Stimulated activated CD4-positive, alpha-beta T cell treated with anti-CD3 and anti-CD28 coated beads, Interleukin-12 subunit alpha, Interleukin-12 subunit beta, amount 100 ng/mL, for 24 hours (primary cell): ENCODE data around the gene SLC15A4.
"Not testable (repeated sequence)": the region's sequence is repeated elsewhere in the genome, so short reads cannot be mapped to it uniquely, and the experiment has no call there.

Experiments used
- DNase-seq, 2 experiments: peaks; one replicate each; pipeline ENCODE4 v3.0.0-alpha.2; 2020; ENCODE audit warnings: low read depth in 2 of 2

Gene SLC15A4

DNA sequence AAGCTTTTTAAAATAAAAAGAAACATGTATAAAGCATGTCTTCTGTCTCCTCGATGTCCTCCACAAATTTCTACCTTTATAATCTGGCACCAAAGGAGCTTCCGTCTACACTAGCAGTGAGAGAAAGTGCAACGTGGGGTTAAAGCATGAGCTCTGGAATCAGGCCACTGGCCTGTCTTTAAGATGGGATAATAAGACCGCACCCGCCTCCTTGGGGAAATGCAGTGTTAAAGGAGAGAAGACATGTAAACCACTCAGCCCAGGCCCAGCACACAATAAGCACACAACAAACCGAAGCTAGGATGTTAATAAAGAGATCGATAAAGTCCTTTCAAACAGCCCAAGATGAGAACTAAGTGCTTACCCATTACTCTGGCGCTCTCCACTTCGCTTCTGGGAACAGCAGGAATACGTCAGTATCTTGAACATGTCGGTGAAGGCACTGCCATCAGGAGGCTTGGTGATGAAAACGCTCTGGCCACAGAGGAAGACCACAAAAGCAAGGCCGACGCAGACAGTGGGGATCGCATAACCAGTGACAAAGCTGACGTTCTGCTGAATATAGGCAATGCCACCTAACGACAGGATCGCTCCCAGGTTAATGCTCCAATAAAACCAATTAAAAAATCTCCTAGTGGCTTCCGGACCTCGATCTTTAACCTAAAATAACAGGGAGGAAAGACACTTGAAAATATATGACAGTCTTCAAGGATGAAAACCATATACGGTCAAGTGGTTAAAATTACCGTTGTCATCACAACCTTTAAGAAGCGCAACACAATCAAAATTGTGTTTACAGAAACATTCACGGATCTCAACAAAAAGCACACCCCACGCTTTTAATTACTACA is 9.1 kb downstream of the SLC15A4 start:
- no peak for DNase-seq

DNA sequence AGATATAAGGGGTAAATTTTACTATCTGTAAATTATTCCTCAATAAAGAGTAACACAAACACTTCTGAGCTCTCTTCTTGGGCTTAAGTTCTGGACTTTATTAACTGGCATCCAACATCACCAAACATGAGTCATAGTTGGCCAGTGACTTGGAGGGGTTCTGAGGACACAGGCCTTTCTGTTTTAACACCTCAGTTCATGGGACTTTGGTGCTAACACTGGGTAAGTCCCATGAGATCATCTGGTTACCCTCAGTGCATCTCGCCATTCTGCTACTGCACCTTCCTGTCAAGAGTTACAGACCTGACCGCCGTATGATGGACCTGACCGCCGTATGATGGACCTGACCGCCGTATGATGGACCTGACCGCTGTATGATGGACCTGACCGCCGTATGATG is 9.9 kb downstream of the SLC15A4 start:
- no peak for DNase-seq

DNA sequence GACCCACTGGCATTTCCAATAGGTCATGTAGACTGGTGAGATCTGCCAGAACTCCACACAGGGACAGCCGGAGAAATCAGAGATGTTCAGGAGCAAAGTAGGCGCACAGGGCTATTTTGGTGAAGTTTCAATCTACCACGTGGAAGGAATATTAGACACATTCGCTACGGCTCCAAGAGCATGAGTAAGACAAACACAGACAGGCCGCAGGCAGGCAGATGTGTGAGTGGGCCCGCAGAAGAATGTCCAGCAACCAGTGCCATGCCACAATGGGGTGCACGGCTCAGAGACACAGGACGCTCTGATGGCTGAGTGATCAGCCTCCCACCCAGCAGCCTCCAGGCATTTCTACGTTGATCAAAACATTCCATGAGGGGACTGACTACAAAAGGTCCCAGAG is 10.4 kb downstream of the SLC15A4 start:
- DNase-seq: no peak

DNA sequence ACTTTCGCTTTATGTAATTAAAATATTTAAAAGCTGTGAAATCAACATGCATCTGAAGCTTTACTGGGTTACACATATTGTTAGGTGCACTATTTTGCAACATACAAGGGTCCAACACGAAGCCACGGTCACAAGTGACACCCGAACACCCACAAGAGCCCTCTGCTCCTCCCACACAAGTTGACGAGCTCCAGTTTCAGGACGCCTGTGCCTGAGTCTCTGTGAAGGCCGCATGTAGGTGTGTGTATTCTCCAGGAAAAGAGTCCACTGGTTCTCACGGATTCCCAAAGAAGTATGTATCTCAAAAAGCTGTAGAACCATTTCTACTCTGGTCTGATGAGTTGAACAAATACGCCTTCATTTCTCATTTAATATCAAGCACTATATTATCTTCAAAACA is 12.0 kb downstream of the SLC15A4 start:
- DNase-seq: no peak

DNA sequence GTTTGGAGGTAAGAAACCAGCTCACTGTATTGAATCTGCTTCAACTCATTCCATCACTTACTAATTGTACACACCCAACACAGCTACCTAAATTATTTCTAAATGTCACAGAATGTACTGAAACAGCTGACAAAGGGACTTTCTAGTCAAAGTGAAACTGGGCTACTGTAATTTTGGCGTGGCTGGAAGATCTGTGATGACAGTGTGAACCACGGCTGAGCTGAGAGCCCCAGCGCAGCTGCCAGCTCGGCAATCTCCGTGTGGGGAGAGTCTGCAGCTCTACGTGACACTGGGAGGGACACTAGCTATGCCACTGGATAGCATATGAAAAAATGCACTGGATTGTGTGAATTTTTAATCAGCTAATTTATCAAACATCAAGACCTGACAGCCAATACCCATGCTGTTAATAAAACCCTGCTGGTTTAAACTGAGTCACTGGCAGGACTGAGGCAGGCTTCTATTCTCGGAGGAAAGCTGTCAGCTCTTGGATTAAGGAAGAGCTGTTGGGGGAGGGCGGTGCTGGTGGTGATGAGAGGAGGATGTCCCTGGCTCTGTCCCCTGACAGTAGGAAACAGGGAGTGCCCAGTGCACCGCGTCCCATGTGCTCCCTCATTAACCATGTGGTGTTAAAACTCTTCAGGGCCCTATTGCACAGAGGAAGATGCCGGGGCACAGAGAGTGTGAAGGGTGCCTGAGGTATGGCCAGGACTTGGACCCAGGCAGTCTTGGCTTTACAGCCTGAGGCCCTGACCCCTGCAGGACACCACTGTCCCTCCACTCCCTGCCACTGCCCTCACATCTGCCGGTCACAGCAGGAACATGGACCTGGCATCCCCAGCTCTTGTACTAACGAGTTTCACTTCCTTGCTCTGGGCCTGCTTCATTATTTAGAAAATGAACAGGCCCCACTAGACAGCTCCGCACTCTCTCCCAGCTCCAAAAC is 13.3 kb downstream of the SLC15A4 start:
- DNase-seq: no peak

DNA sequence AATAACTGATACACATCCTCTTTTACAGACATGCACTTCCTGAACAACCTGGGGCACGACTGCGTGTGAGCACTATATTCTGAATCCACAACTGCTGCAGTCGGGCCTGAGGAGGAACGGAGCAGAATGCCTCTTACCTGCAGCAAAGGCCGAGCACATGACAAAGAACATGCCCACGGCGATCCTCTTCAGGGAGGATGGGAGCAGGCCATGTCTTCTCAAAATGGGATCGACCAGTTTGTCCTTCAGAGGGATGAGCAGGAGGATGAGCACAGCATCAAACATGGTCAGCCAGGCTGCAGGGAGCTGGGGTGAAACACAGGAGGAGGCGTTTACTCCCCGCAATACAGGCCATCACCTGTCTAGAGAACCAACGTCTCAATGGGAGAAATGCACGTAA is 15.1 kb downstream of the SLC15A4 start:
- DNase-seq: no peak

DNA sequence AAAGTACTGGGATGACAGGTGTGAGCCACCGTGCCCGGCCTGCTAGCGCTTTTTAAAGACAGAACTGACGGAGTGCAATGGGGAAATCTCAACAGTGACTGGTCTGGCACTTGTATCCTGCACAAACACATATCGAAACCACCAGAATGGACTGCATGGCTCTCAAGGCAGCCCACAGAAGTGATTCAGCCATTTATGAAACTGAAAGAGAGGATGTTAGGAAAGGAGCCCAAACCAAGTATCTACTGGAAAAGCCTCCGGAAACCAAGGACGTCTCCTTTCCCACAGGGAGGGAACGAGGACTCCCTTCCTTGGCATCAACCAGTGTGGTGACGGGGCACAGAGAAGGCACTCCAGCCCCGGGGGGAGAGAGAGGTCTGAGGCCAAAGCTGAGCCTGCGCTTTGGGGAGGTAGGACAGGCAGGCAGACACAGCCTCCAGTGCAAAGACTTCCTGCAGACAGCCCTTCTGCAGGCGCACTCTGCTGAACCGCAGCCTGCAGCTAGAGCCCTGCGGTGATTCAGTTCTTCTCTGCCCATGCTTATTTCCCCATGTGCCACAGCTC is 16.5 kb downstream of the SLC15A4 start:
- DNase-seq: no peak

DNA sequence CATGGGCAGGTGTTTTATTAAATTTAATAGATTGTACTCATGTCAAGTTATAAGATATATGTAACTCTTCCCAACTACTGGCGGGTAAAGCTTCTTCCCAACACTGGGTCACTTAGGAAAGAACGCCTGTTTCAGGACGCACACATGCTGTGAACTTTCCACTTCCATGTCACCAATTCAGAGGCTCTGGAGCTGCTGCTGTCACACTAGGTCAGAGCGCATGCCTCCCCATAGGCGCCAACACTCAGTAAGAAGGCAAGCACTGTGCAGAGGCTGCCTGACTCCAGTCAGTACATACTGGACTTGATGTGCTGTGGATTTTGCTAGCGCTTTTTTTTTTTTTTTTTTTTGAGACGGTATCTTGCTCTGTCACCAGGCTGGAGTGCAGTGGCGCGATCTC is 17.2 kb downstream of the SLC15A4 start:
- DNase-seq: no peak

DNA sequence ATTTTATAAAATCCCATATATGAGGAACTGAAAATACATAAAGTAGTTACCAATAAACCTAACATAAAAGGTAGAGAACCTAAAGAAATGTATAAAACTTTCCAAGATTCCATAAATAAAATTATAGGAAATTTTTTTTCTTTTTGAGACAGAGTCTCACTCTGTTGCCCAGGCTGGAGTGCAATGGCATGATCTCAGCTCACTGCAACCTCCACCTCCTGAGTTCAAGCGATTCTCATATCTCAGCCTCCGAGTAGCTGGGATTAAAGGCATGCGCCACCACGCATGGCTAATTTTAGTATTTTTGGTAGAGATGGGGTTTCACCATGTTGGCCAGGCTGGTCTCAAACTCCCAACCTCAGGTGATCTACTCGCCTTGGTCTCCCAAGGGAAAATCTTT is 18.4 kb downstream of the SLC15A4 start:
- not testable (repeated sequence) for DNase-seq

DNA sequence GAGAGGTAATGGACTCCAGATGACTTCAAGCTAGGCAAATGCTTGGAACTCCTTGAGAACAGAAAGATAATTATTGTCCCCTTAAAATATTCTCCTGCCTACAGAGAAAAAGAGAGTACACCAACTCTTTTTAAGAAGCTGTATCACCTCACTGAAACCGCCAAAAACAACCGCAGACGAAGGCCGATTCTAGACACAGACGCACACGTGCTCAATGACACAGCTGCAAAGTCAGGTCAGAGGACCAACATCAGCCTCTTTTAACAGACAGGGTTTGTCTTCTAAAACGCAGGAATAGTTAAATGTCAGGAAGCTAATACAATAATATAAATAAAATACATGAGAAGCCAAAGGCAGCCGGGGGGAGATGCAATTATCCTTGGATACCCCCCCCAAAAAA is 19.0 kb downstream of the SLC15A4 start:
- no peak for DNase-seq

DNA sequence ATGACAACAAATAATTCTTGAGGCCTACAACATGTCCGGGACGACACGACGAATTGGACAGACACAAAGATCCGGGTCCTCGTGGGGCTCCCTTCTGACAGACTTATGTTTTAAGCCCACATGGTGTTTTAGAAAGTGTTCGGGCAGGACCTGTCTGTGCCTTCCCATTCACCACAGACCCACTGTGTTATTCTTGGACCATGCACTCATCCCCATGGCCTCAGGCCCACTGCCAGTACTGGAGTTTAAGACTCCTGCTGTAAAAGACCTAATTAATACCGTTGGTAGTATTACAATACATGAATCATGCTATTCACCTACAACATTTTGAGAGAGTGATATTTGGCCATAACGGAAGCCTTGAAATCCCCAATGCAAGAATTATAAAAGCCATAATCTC is 20.0 kb downstream of the SLC15A4 start:
- DNase-seq: no peak

DNA sequence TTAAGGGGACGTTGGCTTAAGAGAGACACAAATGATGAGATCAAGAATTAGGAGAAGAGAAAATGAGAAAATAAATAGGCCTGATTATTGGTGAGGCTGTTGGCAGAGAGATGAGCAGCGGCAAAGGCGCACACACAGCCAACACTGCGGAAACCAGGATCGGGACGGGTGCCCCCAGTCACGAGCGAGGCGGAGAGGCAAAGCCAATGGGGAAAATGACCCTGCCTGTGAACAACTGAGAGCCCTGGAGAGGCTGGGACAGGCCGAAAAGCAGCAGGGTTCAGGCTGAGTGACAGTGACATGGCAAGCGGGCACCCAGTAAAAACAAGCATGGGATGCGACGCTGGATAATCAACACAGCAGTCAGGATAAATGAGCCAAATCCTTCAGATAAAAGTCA is 21.0 kb downstream of the SLC15A4 start:
- no peak for DNase-seq

DNA sequence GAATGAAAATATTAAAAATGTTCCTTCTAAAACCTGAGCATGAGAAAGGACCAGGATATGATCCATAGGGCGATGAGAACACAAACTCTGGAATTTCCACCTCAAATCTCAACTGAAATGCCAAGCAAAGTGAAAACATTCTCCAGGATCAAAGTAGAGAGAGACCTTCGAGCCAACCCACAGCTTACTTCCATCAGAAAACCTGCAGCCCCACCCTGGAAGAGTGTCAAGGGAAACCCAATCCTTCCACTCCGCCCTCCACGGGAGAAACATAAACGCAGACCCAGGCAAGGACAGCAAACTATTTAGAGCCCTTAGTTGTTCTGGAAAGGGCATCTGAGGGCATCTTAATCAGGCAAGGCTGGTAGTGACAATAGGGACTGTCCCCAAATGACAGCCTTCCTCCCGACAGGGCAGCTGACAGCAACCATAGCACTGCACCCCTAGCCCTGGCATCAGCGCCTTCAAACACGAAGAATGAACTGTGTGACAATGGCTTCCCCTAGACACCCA is 21.8 kb downstream of the SLC15A4 start:
- no peak for DNase-seq

DNA sequence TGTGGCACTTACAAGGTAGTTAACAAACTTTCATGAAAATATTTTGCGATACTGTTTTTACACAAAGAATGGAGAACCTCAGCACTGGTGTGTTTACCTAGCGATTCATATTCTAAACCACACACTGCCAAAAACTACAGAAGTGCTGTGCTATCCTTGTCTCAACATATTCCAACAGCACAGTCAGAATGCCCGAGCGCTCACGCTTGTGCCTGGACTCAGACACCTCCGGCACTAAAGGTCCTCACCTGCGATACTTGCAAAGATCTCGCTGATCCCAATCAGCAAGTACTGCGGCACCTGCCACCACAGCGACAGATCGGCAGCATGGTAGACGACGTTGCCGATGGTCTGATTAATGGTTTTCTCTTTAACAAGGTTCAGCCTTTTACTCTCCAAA is 23.2 kb downstream of the SLC15A4 start:
- DNase-seq: no peak

DNA sequence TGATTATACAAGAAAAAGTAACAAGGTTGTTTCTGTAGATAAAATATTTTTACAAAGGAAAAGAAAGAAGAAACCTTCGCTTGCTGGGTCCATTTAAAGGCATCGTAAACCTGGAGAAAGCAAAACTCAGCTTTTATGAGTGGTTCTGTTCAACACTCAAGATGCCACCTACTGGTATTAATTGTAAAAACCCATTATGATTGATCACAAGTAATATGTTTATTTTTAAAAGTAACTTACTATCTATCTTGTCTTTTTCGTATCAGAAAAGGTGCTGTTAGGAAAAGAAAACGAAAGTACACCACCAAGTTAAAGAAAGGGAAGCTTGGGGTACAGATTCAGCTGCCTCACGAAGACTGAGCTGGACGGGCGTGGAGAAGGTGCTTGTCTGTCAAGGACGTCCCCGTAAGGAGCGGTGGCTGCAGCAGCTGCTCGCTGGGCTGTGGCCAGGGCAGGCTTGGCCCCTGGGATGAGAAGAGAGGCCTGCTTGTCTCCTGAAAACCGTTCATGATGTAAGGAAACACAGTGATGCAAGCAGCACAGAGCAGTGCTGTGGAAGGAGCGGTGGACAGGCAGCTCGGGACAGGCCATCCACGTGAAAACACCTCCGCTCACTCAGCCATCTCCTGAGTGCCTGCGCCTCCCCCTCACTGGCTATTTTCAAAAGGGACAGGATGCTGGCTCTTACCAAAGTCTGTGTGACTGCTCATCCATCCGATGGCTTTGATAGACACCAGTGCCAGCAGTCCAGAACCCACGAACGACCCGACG is 25.0 kb downstream of the SLC15A4 start:
- no peak for DNase-seq

DNA sequence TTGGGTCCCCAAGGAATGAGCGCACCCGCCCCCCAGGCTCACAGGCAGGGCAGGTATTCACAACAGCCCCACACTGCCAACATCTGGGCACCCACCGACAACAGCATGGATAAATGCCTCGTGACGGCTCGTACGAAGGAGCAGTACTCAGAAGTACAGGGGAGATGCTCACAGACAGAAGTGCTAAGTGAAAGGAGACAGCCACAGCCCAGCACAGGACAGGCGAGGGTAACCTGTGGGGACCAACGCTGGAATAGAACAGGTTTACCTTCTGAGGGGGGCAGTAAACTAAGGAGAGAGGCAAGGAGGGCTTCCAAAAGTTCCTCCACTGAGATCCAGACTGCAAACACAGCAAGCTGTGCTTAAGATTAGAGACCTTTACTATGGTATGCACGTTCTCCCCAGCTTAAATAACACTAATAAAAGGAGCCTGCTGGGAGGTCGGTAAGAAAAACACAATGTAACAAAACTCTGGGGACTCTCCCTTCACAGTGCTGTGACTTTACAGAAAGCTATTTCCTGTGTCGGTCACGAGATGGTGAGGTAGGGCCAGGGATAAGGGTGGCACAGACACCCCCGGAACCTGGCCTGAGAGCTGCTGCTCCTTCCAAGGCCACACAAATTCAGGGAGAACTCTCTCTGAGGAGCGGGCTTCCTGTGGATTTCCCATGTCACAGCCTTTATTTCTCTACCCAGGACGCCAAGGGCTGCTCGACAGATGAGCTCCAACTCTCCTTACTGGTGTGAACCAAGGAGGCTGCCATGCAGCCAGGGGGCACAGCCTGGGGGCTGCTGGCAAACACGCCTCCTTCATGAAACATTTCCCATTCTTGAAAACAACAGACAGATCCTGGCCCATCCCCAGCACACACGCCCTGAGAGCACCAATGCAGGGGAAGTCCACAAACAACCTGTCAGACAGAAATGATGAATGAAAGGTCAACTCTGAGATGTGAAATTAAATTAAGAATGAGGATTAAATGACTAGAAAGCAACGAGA is 26.3 kb downstream of the SLC15A4 start:
- no peak for DNase-seq

DNA sequence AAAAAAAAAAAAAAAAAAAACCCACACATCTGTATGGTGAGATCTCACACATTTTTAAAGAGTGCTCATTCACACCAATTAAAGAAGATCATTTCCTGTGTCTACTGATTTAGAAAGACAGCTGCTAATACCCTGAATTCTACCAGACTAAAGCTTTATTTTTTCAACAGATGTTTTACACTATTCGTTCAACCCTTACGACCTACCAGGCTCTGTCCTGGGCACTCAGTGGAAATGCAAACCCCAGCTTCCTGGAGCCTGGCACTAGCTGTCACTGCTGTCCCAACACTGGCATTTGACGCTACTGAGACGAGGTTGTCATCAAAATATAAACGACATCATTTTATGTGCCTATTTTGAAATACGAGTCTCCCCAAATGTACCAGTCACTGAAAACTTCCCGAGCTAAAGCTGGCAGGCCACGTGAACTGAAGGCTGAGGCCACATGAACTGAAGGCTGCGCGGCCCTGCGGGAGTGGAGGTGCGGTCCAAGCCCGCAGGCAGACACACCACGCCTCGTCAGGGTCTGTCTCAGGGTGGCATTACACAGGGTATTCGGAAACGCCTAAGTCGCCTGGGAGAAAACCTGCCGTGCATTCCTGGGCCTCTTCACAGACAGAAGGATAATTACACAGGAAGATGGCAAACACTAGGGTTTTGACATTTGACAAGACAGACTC is 27.2 kb downstream of the SLC15A4 start:
- DNase-seq: no peak

DNA sequence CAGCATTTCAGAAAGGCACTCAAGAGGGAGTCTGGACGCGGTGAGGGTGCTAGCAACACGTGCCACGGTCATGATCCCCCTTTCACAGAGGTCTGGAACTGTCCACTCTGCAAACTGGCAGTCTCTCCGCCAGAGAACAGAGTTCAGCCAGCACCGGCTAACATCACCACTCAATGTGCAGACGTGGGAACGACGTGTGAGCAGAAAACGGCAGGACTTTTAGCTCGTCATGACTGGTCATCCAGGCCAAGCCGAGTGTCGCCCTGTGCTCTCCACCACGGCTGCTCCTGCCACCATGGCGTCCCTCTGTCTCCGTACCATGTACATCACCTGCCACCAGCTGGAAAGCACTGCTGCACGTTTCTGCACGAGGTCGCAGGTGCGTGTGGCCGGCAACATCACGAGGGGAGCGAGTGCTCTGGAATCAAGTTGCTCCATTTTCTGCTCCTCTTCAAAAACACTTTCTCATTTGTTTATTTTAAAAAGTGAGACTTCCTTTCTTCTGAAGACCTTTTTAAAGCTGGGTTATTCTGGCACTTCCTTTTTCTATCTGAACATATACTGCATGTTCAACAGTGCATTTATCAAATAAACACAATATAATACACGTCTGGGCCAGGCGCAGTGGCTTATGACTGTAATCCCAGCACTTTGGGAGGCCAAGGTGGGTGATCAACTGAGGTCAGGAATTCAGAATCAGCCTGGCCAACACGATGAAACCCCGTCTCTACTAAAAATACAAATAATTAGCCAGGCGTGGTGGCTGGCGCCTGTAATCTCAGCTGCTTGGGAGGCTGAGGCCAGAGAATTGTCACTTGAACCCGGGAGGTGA is 28.0 kb downstream of the SLC15A4 start:
- DNase-seq: no peak
